HG03442 (cell line): ENCODE measurements around the gene ITM2C.

Experiments used
- ATAC-seq: cut with Tn5 transposase; IDR thresholded peaks from one replicate; pipeline ENCODE4 v1.9.1; 2021; ENCODE audit warnings: mild to moderate bottlenecking, moderate library complexity; ENCODE audit not compliant: unreplicated experiment

Gene ITM2C

GRCh38 chr2:230849633-230850357 is 14.9 kb upstream of the ITM2C start:
- ATAC-seq = no peak

DNA sequence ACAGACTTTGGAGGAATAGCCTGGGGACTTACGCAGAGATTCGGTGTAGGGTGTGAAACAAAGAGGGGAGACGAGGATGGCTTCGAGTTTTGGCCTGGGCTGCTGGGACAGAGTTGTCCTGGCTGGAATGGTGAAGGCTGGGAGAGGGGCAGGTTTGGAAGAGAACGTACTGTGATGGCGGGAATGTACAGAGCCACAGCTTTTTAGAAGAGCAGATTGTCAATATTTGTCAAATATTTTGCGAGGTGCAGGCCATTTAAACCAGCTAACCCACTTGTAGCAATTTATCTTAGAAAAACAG is 14.4 kb upstream of the ITM2C start:
- no peak for ATAC-seq

DNA sequence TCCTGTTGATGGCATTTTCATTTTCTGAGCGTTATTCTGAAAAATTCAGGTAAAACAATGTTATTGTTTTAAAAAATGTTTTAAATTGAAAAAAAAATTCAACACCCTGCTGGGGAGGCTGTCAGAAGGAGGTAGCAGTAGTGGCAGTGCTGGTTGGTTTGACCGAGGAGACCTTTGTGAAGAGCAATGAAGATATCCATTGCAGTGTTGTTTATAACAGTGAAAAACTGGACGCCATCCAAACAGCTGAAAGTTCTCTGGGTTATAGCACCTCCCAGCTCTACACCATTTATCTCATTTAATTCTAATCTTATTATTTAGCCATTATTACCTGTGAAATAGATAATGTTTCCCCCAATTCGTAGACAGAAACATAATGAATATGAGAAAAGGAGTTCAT is 12.6 kb upstream of the ITM2C start:
- ATAC-seq = no peak

DNA sequence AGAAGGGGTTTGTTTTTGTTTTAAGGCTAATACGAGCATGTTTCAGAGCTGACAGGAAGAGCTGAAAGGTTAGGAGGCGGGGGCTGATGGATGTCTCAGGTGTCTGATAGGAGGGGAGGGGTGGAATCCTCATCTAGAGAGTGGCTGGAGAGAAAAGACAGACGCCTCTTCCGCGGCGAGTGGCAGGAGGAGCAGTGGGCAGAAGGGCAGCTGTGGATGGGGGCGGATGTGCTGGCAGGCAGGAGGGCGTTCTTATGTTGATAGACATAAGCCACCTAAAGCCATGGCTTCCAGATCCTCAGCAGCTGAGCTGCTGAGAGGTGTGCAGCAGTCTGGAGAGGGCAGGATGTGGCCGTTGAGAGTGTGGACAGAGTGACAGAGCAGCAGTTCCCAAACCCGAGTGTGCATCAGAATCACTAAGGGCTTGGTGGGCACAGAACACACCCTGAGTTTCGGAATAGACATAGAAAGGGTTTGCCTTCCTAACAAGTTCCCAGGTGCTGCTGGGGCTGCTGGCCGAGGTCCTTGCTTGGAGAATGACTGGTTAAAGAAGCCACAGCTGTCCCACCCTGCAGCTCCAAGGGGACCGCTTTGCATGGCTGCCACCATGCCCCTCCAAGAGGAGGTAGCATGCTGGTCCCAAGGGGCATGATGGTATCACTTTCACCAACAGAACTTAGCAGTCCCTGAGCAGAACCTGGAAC is 3.0 kb upstream of the ITM2C start:
- ATAC-seq = no peak

DNA sequence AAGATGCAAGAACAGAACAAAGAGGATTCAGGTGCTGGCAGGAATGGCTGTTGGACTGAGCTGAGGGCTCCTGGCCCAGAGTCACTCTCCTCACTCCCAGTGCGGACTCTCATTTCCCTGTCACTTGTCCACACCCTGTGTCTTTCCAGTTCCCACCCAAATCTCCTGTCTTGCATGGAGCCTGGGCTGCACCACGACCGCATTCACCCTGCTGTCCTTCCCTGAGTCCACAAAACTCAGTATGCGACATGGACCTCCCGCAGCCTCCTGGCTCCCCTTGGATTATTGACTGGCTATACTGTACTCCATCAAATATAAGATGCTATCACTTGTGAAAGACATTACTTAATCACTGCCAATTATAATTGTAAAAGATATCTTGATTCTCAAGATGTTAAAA is 2.5 kb upstream of the ITM2C start:
- ATAC-seq = no peak

- ATAC-seq = no peak
Observed at GRCh38 chr2:230863031-230863430, 1.7 kb upstream of the ITM2C start.

- ATAC-seq = no peak
Observed at GRCh38 chr2:230863442-230864121, 1.2 kb upstream of the ITM2C start.

DNA sequence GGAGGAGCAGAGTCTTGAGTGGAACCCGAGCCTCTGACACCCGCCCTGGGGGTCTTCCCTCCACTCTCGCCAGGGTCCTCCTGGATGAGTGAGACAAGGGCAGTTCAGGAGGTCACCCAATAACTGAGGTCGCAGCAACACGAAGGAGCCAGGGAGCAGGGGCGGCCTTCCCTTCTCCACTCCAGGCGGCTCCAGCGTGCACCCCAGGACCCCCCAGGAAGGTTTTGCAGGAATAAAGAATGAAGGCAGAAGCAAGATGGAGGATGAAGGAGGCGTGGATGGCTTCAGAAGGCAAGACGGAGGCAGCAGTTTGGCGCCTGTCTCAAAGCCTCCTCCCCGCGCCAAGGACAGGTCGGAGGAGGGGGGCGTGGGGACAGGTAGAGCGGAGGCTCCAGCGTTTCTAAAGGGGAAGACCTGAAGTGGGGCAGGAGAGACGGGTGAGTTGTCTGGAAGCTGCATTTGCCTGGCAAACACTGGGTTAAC is 579 bp upstream of the ITM2C start:
- ATAC-seq = no peak

DNA sequence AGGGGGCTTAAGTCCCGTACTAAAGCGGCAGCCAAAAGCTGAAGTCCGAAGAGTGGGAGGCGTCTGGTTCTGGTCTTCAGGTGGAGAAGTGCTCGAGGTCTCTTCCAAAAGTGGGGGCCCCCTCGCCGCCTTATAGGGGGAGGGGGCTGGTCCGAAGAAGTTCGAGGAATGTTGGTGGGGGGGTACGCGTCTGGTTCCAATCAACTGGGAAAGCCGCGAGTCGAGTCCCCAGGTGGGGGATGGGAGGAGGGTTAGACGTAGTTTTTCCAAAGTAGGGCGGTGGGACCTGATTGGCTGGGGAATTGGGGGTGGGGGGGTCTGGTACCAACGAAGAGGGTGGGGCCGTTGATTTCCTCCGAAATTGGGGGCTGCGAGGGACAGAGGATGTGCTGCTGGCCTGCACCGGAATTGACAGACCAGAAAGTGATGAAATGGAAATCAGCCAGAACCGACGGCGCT is 594 bp downstream of the ITM2C start:
- ATAC-seq = no peak

DNA sequence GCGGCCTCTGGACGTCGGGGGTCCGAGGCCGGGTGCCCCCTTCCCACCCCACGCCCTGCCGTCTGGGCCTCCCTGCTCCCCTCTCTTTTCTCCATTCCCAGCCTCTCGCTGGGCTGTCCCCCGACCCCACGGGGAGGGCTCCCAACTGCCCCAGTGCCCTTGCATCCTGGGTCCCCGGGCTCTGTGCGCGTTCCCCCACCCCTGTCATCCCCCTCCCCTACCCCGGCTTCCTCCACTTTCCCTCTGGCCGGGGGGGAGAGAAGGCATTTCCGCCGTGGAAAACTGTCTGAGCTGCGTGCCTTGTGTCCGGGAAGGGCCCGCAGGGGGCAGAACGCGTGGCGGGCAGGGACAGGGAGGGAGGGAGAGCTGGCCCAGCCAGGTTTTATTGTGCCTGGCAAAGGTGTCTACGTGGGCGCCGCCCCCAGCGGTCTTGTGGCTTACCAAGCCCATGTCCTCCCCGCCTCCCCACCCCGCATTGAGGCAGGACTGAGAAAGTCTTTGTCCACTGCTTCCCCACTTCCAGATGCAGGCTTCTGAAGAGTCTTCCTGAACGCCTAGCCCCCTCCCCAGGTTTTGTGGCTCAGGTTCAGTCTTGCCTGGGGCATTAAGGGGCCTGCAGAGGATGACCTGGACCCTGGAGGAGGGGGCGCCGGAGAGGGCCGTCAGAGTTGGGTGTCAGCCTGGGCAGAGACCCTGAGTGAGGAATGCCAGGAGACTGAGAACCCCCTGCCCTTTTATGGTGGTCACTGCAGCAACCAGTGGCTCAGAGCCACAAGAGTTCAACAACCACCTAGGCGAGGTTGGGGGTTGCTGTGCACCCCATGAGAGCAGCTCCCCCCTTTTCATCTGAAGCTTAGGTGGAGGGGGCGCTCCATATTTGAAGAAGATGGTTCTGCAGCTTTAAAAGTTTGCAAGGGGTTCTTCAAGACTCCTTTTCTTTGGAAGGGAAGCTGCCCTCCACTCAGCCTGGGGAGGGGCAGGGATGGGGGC is 1.3 kb downstream of the ITM2C start:
- ATAC-seq = no peak

DNA sequence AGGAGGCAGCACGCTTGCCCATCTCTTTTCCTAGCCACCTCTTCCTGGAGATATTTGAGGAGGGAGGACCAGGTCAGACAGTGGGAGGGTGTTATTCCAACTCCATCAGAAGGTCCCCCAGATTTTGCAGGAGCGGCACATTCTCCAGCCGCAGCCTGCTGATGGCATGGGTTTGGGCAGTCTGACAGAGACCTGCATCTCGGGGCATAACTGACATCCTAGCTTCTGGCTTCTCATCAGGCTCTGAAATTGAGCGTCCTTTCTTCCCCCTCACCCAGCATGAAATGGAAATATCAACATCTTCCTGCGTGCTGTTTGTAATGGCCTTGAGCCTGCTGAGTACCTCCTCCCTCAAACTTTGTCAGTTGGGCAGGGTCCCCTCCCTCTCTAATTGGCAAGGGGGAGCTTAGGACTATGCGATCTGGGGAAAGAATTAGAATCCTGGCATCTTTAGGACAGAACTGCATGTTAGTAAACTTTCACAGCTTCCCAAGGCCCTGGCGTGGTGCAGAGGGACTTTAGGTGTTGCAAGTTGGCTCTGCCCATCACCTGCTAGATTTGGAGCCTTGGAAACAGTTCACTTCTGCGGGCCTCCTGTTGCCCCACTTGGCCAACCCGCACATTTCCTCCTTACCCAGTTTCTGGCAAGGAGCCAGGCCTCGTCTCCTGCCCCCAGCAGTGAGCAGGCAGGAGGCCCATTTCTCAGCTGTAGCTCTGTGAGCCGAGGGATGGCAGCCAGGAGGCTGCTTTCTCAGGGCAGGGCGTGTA is 2.2 kb downstream of the ITM2C start:
- no peak for ATAC-seq

- ATAC-seq = no peak
Observed at GRCh38 chr2:230868161-230868946, 3.6 kb downstream of the ITM2C start.

DNA sequence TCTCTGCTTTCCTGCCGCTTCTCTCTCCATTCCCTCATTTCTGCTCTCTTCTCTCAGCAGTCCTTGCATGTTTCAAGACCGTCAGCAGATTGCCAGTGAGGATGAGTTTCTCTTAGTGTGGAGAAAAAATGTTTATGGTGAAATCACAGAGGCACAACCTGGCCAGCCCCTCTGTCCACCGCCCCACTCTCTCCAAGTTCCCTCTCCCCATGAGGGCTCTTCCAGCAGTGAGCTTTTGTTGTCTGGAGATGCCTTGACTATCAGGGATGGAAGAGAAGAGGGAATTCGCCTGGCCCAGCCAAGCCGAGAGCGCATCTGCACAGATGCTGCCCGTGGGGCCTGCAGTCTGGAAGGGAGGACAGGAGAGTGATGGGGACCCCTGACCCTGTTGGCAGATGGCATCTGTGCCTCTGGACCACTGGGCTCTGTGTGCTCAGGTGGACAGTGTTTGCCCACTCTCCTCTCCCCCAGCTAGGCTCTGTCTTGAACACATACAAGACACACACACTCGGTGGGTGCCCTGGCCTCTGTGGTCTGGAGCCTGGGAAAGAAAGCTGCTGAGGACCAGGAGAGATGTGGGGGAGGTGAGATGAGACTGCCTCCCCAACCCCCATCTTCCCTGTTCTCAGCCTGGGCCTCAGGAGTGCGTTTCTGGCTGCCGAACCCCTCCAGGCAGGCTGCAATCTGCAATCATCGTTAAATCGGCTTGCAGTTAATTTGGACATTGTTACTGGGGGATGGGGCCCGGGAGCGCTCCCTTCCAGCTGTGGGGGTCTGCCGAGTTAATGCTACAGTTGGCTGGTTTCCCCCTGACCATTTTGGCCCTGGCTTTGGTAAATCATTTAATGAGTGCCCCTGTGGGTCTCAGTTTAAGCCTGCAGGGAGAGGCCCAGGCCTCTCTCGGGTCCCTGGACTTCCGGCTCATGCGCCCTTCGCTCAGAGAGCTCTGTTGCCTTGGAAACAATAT is 4.5 kb downstream of the ITM2C start:
- no peak for ATAC-seq

DNA sequence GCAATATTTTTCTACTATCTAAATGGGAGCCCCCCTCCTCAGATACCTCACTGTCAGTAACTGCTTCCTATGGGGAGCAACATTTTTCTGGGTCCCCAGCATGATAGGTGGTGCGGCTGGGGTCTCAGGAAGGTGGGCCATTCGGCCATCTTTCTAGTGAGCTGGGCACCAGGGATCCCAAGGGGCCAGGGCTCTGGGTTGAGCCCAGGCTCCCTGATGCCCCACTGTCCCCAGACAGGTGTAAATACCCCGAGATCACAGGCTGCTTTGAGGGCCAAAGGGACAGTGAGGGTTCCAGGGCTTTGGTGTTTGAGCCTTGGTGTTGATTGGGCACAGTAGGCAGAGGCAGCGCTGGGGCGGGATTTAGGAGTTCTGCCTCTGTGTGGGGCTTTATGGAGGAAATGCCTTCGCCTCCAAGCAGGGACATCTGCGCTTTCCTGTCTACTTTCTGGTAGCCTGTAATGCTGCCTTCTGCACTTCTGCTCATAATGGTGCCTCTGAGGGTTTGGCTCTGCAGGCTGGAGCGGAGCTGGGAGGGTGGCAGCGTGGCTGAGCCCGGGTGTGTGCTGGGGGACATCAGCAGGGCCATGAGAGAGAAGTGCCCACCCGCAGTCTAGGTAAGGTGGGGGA is 5.3 kb downstream of the ITM2C start:
- no peak for ATAC-seq

GRCh38 chr2:230870544-230871360 is 6.0 kb downstream of the ITM2C start:
- no peak for ATAC-seq

- no peak for ATAC-seq
Observed at GRCh38 chr2:230871361-230872150, 6.8 kb downstream of the ITM2C start.
